NCI-H446 (cell line): ENCODE data around the gene SEMA4G.

ENCODE experiments used
- DNase-seq, 2 experiments: peaks; one replicate each; lab custom pipeline; 2025; lab: John Stamatoyannopoulos, UW

SEMA4G gene

DNA sequence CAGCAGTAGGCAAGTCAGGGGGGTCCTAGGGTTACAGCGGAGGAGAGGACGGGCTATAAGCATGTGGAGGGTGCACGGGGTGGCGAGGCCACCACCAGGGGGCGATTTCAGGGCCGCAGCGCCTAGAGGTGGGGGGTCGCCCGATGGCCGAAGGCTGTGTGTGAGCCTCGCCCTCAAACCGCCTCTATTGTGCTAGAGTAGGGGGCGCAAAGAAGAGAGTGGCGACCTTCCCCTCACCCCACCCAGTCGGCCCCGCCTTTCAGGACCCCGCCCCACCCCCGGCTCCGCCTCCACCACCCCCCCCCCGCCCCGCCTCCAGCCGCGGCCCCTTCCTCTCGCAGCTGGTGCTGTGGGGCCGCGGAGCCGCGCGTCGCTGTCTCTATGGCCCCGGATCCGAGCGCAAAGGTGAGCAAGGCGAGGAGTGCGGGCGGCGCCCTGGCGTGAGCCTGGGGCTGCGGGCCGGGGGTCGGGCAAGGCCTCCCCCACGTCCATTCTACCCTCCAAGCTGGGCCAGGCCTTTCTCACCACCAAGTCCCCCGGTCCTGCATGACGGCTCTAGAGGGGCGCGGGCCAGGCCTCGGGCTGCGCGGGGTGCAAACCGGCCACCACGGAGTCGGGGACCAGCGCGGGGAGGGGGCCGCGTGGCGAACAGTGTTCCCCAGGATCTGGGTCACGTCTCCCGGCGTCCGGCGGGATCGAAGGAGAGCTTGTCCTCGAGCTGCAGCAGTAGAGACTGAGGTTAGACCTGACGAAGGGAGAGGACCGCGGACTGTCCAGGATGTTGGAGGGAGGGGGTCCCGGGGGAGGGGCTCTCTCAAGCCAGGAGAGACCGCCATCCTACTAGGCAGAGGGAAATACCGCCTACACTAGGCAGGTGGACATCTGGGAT, at the start of gene SEMA4G:
Gene SEMA4G, plus strand, starts transcription at position 318 of the 889 bp plus-strand sequence. CDS start 3,409 bp downstream, outside the sequence.
- peak in 1 of 2 experiments; percentile 18 for DNase-seq

DNA sequence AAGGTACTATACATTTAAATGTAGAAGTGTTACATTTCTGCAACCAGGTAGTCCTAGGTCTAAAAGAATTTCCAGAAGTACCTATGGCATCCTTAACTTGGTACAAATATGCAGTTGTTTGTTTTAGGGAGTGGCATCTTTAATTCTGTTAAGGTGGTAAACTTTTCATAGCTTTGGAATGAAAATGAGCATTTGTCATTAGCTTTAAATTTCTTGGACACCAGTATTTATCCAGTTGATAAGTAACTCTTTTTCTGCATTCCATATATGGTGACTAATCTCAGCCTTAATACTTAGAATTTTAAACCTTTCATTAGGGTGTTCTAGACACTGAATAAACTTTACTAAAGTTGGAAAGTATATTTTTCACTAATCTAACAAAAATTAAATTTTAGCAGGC, 45.7 kb upstream of the SEMA4G start:
- DNase-seq = no peak

DNA sequence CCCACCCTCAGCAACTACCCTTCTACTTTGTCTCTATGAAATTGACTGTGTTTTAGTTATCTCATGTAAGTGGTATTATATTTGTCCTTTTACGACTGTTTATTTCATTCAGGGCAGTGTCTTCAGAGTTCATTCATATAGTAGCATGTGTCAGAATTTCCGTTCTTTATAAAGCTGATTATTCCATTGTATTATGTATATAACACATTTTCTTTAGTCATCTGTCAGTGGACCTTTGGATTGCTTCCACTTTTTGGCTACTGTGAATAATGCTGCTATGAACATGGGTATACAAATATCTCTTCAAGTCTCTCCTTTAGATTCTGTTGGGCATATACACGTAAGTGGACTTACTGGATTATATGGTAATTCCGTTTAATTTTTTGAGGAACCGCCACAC, 42.0 kb upstream of the SEMA4G start:
- no peak for DNase-seq

GRCh38 chr10:100928039-100928438, 41.3 kb upstream of the SEMA4G start:
- DNase-seq = no peak

DNA sequence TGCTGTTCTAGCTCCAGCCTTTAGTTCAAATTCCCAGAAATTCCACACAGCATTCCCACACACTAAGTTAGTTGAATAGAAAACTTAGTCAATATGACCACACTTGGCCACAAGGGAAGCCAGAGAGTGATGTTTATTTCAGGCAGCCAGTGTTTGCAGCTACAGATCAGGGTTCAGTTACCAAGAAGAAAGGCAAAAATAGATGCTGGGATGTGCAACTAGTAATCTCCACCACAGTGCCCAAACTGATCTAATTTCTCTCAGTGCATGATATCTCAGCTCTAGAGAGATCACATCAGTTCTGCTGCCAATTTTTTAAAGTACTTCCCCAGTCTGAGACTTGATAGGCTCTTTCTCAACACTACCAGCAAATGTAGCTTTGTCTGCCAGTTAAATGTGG, 38.9 kb upstream of the SEMA4G start:
- no peak for DNase-seq

- no peak for DNase-seq
Measured at GRCh38 chr10:100934084-100934659, 35.1 kb upstream of the SEMA4G start.

- no peak for DNase-seq
Measured at GRCh38 chr10:100939763-100940344, 29.4 kb upstream of the SEMA4G start.

- no peak for DNase-seq
Measured at GRCh38 chr10:100942229-100942628, 27.1 kb upstream of the SEMA4G start.

GRCh38 chr10:100943508-100943907, 25.8 kb upstream of the SEMA4G start:
- no peak for DNase-seq

DNA sequence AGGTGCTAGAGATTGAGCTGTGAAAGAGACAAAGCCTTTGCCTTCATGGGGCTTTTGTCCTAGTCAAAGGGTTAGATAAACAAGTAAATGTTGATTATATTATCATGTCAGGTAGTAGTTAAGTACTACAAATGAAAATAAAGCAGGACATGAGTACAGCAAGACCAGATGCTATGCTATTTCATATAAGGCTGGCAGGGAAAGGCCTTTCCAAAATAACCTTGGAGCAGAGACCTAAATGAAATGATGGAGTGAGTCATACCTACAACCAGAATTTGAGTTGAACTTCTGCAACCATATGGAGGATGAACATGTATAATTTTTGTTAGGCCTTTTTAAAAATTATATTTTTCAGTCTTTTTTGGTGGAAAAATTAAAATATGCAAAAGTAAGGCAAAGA, 23.6 kb upstream of the SEMA4G start:
- no peak for DNase-seq

- no peak for DNase-seq
Measured at GRCh38 chr10:100948916-100949315, 20.4 kb upstream of the SEMA4G start.

DNA sequence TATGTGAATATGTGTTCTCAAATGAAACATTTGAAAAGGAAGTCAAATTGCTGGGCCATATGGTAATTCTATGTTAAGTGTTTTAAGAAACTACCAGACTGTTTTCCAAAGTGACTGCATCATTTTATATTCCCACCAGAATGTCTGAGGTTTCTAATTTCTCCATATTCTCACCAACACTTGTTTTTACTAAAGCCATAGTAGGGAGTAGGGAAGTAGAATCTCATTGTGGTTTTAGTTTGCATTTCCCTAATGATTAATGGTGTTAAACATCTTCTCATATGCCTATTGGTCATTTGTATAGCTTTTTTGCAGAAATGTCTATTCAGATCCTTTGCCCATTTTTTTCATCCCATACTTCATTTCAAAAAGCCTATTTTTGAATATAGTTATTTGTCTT, 9.1 kb upstream of the SEMA4G start:
- DNase-seq = no peak

DNA sequence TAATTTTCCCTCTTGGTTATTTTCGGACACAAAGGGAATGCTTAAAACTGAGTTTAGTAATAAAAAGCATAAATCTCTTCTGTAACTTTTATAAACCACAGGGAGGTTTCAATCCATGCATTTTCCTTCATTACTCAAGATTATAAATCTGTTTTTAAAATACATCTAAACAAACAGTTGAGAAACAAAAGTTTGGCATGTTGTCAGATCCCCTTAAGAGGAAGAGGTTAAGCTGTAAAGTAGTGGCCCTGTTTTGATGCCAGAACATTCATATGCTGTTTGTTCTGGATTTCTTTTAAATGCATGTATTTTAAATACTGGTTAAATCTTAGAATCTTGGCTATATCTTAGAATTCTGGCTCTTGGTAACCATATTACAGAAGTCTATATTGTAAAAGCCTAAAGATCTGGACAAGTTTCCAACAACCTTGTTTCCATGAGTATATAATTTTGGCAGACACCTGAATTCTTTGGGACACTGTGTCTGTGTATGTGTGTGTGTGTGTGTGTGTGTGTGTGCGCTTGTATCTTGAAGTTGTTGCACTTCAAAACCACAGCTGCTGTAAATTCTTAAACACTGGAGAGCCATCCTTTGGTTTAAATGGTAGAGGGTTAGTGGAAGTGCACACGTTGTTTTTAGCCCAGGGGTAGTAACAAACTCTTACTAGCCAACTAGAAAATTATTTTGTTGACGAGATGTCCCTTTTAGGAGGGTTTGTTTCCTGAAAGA, 6.8 kb upstream of the SEMA4G start:
- no peak for DNase-seq

DNA sequence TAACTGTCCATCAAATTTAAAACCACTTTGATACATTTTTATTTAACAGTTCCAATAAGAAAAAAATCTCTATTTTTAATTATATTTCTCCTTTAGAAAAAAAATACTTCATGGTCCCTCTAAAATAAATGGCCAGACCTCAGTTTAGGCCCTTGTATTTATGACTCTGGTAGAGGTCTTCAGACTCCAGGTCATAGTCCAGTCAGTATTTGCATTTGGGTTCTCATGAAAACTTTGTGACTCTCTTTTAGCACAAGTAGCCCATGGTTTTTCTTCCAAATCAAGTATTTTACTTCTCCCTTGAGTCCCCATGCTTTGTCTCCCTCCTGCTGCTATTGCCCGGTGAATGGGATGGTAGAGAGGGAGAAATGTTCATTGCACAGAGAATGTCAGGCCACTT, 5.5 kb upstream of the SEMA4G start:
- DNase-seq = no peak

DNA sequence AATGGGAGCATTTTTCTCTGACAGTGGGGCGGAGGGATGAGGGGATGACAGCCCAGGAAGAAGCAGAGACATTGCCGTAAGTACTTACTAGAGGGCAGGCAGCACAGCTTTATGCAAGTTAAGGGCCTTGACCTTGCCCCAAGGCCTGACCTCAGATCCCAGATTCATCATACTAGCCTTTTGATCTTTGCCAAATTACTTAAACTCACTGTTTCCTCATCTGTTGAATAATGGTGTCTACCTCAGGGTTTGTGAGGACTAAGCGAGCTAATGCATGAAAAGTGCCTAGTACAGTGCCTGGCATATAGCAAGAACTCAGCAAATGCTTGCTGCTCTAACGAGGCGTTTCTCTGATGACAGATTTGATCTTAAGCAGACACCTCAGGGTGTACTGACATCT, 3.5 kb upstream of the SEMA4G start:
- DNase-seq = no peak

DNA sequence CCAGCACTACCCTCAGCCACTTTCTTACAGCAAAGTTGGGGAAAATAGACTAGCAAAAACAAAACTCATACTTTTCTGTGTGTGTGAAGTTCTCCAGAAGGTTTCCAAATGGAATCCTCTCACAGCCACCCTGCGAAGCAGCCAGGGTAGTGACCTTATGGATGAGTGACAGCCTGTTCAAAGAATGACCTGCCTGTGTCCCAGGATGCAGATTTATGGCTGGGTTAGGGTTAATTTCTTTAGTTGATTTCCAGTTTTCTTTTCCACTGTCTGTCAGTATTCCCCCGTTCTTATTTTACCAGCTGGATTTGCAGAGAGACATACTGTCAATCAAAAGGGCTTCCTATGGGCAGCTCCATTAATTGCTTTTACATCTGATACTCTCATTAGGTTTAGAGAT, 2.4 kb upstream of the SEMA4G start:
- DNase-seq = no peak

GRCh38 chr10:100967332-100967731, 2.0 kb upstream of the SEMA4G start:
- no peak for DNase-seq

- no peak for DNase-seq
Measured at GRCh38 chr10:100968062-100968736, 1.1 kb upstream of the SEMA4G start.

DNA sequence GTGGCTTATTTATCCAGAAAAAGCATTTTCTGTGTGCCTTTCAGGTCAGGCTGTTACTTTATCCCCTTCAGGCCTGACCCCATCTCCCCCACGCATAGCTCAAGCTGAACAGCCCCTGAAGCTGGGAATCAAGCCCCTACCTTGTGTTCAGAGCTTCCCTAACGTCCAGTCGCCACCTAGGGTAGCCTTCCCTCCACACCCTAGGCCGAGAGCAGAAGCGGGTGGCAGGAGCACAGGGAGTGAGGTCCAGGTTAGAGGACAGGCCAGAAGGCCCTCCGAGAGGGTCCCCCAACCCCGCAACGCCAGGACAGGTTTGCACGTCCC, 479 bp upstream of the SEMA4G start:
- no peak for DNase-seq

- no peak for DNase-seq
Measured at GRCh38 chr10:100970076-100970913, 991 bp downstream of the SEMA4G start.
